Loucy (cell line): ENCODE measurements around the gene MUC20.
"Not testable (repeated sequence)": the region's sequence is repeated elsewhere in the genome, so short reads cannot be mapped to it uniquely, and the experiment has no call there.

ENCODE experiments used
- H2AFZ ChIP-seq: fragments of 200-600 bp; sonication (generic); 2 replicates; pipeline ENCODE4 v1.6.0; 2016; ENCODE audit warnings: antibody characterized with exemption, mild to moderate bottlenecking, low read length, moderate library complexity
- H3F3A ChIP-seq: fragments of 200-600 bp; 2 replicates; pipeline ENCODE4 v1.6.0; 2016; ENCODE audit warnings: antibody characterized with exemption, low read depth, mild to moderate bottlenecking
- H3K27me3 ChIP-seq: fragments of 200-600 bp; sonication (generic); 2 replicates; pipeline ENCODE4 v1.6.1; 2014; ENCODE audit warnings: low read length, mild to moderate bottlenecking; ENCODE audit not compliant: insufficient read depth, poor library complexity, severe bottlenecking
- H3K36me3 ChIP-seq: fragments of 200-600 bp; sonication (generic); 2 replicates; pipeline ENCODE4 v1.6.1; 2016; ENCODE audit warnings: low read length; ENCODE audit not compliant: insufficient read depth
- H3K4me1 ChIP-seq: fragments of 200-600 bp; sonication (generic); 2 replicates; pipeline ENCODE4 v1.5.1; 2014; ENCODE audit warnings: low read length, mild to moderate bottlenecking; ENCODE audit not compliant: insufficient read depth, poor library complexity, severe bottlenecking
- H3K4me2 ChIP-seq: fragments of 200-600 bp; sonication (generic); 2 replicates; pipeline ENCODE4 v1.6.0; 2014; ENCODE audit warnings: antibody characterized with exemption, low read length, low read depth, mild to moderate bottlenecking; ENCODE audit not compliant: poor library complexity, severe bottlenecking
- H3K4me3 ChIP-seq: fragments of 200-600 bp; sonication (generic); 2 replicates; pipeline ENCODE4 v1.5.1; 2014; ENCODE audit warnings: low read length, mild to moderate bottlenecking, mixed read lengths; ENCODE audit not compliant: poor library complexity, severe bottlenecking
- H3K79me2 ChIP-seq: fragments of 200-600 bp; sonication (generic); 2 replicates; pipeline ENCODE4 v1.6.1; 2014; ENCODE audit warnings: low read length; ENCODE audit not compliant: insufficient read depth
- H3K9ac ChIP-seq: fragments of 200-600 bp; sonication (generic); 2 replicates; pipeline ENCODE4 v1.6.0; 2014; ENCODE audit warnings: mild to moderate bottlenecking, low read depth, low read length, moderate library complexity; ENCODE audit not compliant: poor library complexity, severe bottlenecking
- H3K9me2 ChIP-seq: fragments of 200-600 bp; sonication (generic); replicated peaks from 2 replicates; pipeline ENCODE4 v1.6.1; 2016; ENCODE audit warnings: low read depth, low read length, mixed read lengths
- H3K9me3 ChIP-seq: fragments of 200-600 bp; sonication (generic); 2 replicates; pipeline ENCODE4 v1.6.1; 2014; ENCODE audit warnings: mild to moderate bottlenecking, antibody characterized with exemption, low read length, low read depth; ENCODE audit not compliant: insufficient read depth
- H4K20me1 ChIP-seq: fragments of 200-600 bp; sonication (generic); 2 replicates; pipeline ENCODE4 v1.6.0; 2014; ENCODE audit warnings: antibody characterized with exemption, low read length, mild to moderate bottlenecking; ENCODE audit not compliant: insufficient read depth, poor library complexity, severe bottlenecking
- EZH2phosphoT487 ChIP-seq: fragments of 200-600 bp; IDR thresholded peaks from 2 replicates; pipeline ENCODE4 v1.6.1; 2018; ENCODE audit warnings: antibody characterized with exemption, mild to moderate bottlenecking, moderate library complexity, borderline replicate concordance
- TF ChIP-seq, protein P1 (sequence below): fragments of 200-600 bp; sonication (generic); conservative IDR thresholded peaks from 2 replicates; pipeline ENCODE4 v1.5.1; 2014; ENCODE audit warnings: mild to moderate bottlenecking, antibody characterized with exemption, low read length

MUC20 gene

DNA sequence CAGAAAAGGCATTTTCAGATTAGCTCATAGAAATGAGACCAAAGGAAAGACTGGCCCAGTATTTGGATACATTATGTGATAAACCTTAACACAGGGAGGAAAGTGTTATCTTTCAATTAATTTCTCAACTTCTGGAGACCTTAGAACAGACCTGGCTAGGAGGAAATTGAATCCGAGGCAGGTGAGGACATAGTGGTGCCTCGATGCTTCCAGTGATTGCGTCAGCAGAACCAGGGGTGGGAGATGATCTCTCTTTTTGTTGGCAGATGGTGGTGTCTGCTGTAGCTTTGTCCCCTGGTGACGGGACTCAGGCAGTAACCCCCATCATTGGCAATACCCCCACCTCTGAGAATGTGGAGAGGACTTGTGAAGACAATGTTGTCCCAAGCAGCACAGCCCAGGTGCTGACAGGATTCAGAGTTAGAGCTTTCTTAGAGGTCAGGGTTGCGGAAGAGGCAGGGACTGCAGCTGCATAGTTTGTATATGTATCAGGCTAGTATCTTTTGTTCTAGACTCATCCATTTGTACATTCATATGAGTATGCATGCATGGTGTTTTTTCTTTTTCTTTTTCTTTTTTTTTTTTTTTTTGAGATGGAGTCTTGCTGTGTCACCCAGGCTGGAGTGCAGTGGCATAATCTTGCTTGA, 27.9 kb upstream of the MUC20 start:
- H3K27me3 ChIP-seq, result no peaks in the 10 kb centered on the region
- no peak overlapping the region for H3K4me2 ChIP-seq
- H3K9me3 ChIP-seq, result no peaks in the 10 kb centered on the region
- no peak overlapping the region for H3K9ac ChIP-seq
- H3K79me2 ChIP-seq, result no peaks in the 10 kb centered on the region
- H4K20me1 ChIP-seq, result peaks cover 16% of the 10 kb centered on the region
- H3F3A ChIP-seq, result no peaks in the 10 kb centered on the region
- H2AFZ ChIP-seq, result no peak overlapping the region
- peaks cover 35% of the 10 kb centered on the region; the same call in 1 of the 2 replicates for H3K36me3 ChIP-seq
- H3K9me2 ChIP-seq, result no peaks in the 10 kb centered on the region
- H3K4me1 ChIP-seq, result no peaks in the 10 kb centered on the region
- no peak overlapping the region for H3K4me3 ChIP-seq
- TF ChIP-seq, protein P1, sequence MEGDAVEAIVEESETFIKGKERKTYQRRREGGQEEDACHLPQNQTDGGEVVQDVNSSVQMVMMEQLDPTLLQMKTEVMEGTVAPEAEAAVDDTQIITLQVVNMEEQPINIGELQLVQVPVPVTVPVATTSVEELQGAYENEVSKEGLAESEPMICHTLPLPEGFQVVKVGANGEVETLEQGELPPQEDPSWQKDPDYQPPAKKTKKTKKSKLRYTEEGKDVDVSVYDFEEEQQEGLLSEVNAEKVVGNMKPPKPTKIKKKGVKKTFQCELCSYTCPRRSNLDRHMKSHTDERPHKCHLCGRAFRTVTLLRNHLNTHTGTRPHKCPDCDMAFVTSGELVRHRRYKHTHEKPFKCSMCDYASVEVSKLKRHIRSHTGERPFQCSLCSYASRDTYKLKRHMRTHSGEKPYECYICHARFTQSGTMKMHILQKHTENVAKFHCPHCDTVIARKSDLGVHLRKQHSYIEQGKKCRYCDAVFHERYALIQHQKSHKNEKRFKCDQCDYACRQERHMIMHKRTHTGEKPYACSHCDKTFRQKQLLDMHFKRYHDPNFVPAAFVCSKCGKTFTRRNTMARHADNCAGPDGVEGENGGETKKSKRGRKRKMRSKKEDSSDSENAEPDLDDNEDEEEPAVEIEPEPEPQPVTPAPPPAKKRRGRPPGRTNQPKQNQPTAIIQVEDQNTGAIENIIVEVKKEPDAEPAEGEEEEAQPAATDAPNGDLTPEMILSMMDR, result no peak
- no peak for TF ChIP-seq EZH2phosphoT487

DNA sequence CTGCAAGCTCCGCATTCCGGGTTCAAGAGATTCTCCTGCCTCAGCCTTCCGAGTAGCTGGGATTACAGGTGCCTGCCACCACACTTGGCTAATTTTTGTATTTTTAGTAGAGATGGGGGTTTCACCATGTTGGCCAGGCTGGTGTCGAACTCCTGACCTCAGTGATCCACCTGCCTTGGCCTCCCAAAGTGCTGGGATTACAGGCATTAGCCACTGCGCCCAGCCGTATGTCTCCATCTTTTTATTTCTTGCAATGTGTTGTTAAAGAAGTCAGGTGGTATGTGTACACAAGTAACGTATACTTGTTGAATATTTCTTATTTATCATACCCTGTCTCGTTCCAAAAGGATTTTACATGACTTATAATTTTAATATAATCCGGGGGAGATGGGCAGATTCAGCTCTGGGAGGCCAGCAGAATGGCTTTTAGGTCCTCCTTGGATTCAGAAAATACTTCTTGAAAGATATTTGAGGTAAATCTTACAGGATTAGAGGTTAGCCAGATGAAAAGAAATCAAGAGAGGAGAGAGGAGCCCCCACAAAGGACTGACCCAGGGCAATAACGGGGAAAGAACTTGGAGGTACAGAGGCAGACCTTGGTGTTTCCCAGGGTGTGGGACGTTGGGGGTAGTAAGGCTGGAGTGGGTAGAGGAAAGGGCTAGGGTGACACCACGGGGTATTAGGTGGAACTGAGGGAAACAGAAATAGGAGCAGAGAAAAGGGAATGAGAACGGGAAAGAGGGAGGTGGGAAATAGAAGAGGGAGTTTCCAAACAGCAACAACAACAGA, 27.2 kb upstream of the MUC20 start:
- TF ChIP-seq EZH2phosphoT487, result no peak
- TF ChIP-seq, protein P1, result no peak
- peaks cover 14% of the 10 kb centered on the region for H4K20me1 ChIP-seq
- no peak overlapping the region for H3K4me3 ChIP-seq
- H3K9me3 ChIP-seq, result no peaks in the 10 kb centered on the region
- H3K27me3 ChIP-seq, result no peaks in the 10 kb centered on the region
- H3K9me2 ChIP-seq, result no peaks in the 10 kb centered on the region
- no peak overlapping the region for H3K4me2 ChIP-seq
- H3K4me1 ChIP-seq, result no peaks in the 10 kb centered on the region
- H3K9ac ChIP-seq, result no peak overlapping the region
- no peaks in the 10 kb centered on the region for H3K79me2 ChIP-seq
- H2AFZ ChIP-seq, result no peak overlapping the region
- peaks cover 35% of the 10 kb centered on the region; the same call in 1 of the 2 replicates for H3K36me3 ChIP-seq
- no peaks in the 10 kb centered on the region for H3F3A ChIP-seq

DNA sequence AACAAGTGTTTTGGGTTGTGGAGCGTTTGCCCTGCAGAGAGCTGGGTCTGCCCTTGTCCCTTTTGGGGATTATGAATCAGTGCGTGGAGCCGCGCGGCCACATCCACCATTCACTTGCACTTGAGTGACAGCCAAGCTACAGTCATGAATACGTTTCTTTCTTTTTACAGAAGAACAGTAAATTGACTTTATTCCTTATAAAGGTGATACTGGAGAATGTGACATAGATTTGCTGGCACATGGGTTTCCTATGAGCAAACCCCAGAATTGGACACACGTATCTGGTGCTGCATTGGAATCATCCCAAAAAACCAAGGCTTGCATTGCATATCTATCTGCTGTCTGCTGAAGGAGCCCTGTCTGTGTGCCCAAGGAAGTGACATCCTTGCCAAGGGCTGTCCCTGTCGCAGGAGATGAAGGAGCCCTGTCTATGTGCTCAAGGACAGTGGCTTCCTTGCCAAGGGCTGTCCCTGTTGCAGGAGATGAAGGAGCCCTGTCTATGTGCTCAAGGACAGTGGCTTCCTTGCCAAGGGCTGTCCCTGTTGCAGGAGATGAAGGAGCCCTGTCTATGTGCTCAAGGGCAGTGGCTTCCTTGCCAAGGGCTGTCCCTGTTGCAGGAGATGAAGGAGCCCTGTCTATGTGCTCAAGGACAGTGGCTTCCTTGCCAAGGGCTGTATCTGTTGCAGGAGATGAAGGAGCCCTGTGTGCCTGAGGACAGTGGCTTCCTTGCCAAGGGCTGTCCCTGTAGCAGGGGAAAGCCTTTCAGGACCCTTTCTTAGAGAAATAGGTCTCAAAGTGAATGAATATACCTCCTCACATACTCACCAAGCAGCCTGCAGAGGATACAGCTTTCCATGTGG, 26.3 kb upstream of the MUC20 start:
- H3K79me2 ChIP-seq, H3K9ac ChIP-seq, H3F3A ChIP-seq, H2AFZ ChIP-seq, H3K4me1 ChIP-seq, H3K9me2 ChIP-seq, H3K27me3 ChIP-seq, H3K9me3 ChIP-seq, H3K4me3 ChIP-seq, H3K4me2 ChIP-seq: not testable (repeated sequence)
- peaks cover 14% of the 10 kb centered on the region for H4K20me1 ChIP-seq
- H3K36me3 ChIP-seq, result peaks cover 28% of the 10 kb centered on the region; the same call in 1 of the 2 replicates
